DMS153 (cell line): ENCODE results near the gene RPS6KA2.

Experiments
- DNase-seq: peaks from one replicate; lab custom pipeline; 2025; lab: John Stamatoyannopoulos, UW

RPS6KA2 gene

GRCh38 chr6:166466178-166467122 lies 160.6 kb downstream of the RPS6KA2 start:
- no peak for DNase-seq

- DNase-seq = no peak
Observed at GRCh38 chr6:166465671-166466087, 161.4 kb downstream of the RPS6KA2 start.

GRCh38 chr6:166465003-166465399 lies 162.1 kb downstream of the RPS6KA2 start:
- no peak for DNase-seq

- no peak for DNase-seq
Observed at GRCh38 chr6:166464068-166465002, 162.7 kb downstream of the RPS6KA2 start.

GRCh38 chr6:166463359-166464067 lies 163.5 kb downstream of the RPS6KA2 start:
- DNase-seq = no peak

GRCh38 chr6:166462461-166463135 lies 164.5 kb downstream of the RPS6KA2 start:
- DNase-seq = no peak

- DNase-seq = no peak
Observed at GRCh38 chr6:166461821-166462460, 165.1 kb downstream of the RPS6KA2 start.

- DNase-seq = no peak
Observed at GRCh38 chr6:166460473-166461437, 166.3 kb downstream of the RPS6KA2 start.

GRCh38 chr6:166459906-166460305 lies 167.1 kb downstream of the RPS6KA2 start:
- no peak for DNase-seq

GRCh38 chr6:166459272-166459671 lies 167.8 kb downstream of the RPS6KA2 start:
- no peak for DNase-seq

- DNase-seq = no peak
Observed at GRCh38 chr6:166456395-166457156, 170.5 kb downstream of the RPS6KA2 start.

GRCh38 chr6:166454692-166455515 lies 172.1 kb downstream of the RPS6KA2 start:
- DNase-seq = no peak

- no peak for DNase-seq
Observed at GRCh38 chr6:166453651-166454050, 173.4 kb downstream of the RPS6KA2 start.

- no peak for DNase-seq
Observed at GRCh38 chr6:166450167-166450873, 176.7 kb downstream of the RPS6KA2 start.

- no peak for DNase-seq
Observed at GRCh38 chr6:166449641-166450040, 177.4 kb downstream of the RPS6KA2 start.

- no peak for DNase-seq
Observed at GRCh38 chr6:166449036-166449435, 178.0 kb downstream of the RPS6KA2 start.

GRCh38 chr6:166448432-166448831 lies 178.6 kb downstream of the RPS6KA2 start:
- DNase-seq = no peak
